GM23248 (cell line): ENCODE results near the gene NUDT6. TPM values are rescaled to one million over a fixed set of nuclear protein-coding genes. Genes with fewer than 3 reads are reported as not detected.

Experiments
- DNase-seq: peaks from one replicate; pipeline ENCODE4 v3.0.0-alpha.2; 2015
- H2AFZ ChIP-seq: fragments of 200-600 bp; sonication (generic); 2 replicates; pipeline ENCODE4 v1.6.1; 2016; ENCODE audit warnings: antibody characterized with exemption
- H3F3A ChIP-seq: fragments of 200-600 bp; sonication (generic); 2 replicates; pipeline ENCODE4 v1.6.1; 2016; ENCODE audit warnings: mild to moderate bottlenecking, antibody characterized with exemption, mixed run types; ENCODE audit not compliant: insufficient read depth
- H3K27ac ChIP-seq: fragments of 200-600 bp; sonication (generic); 2 replicates; pipeline ENCODE4 v1.5.1; 2016; ENCODE audit warnings: mild to moderate bottlenecking
- H3K27me3 ChIP-seq: fragments of 200-600 bp; sonication (generic); replicated peaks from 2 replicates; pipeline ENCODE4 v1.6.1; 2016; ENCODE audit warnings: mild to moderate bottlenecking; ENCODE audit not compliant: insufficient read depth
- H3K36me3 ChIP-seq: fragments of 200-600 bp; sonication (generic); 2 replicates; pipeline ENCODE4 v1.6.1; 2016; ENCODE audit warnings: low read depth, mild to moderate bottlenecking
- H3K4me1 ChIP-seq: fragments of 200-600 bp; sonication (generic); 2 replicates; pipeline ENCODE4 v1.6.1; 2016; ENCODE audit warnings: mild to moderate bottlenecking; ENCODE audit not compliant: insufficient read depth
- H3K4me2 ChIP-seq: fragments of 200-600 bp; sonication (generic); one replicate; pipeline ENCODE4 v1.6.1; 2016; ENCODE audit warnings: mild to moderate bottlenecking; ENCODE audit not compliant: unreplicated experiment
- H3K4me3 ChIP-seq: fragments of 200-600 bp; sonication (generic); 2 replicates; pipeline ENCODE4 v1.5.1; 2016; ENCODE audit warnings: mild to moderate bottlenecking
- H3K79me2 ChIP-seq: fragments of 200-600 bp; sonication (generic); 2 replicates; pipeline ENCODE4 v1.6.1; 2016; ENCODE audit warnings: mild to moderate bottlenecking; ENCODE audit not compliant: insufficient read depth
- H3K9ac ChIP-seq: fragments of 200-600 bp; sonication (generic); 2 replicates; pipeline ENCODE4 v1.6.1; 2016; ENCODE audit warnings: mild to moderate bottlenecking
- H3K9me2 ChIP-seq: fragments of 200-600 bp; sonication (generic); 2 replicates; pipeline ENCODE4 v1.6.1; 2016; ENCODE audit warnings: mixed run types, mild to moderate bottlenecking, moderate library complexity; ENCODE audit not compliant: insufficient read depth
- H3K9me3 ChIP-seq: fragments of 200-600 bp; sonication (generic); one replicate; pipeline ENCODE4 v1.6.1; 2017; ENCODE audit warnings: low read depth
- H4K20me1 ChIP-seq: fragments of 200-600 bp; sonication (generic); 2 replicates; pipeline ENCODE4 v1.6.0; 2016; ENCODE audit not compliant: insufficient read depth
- EZH2 ChIP-seq: fragments of 200-600 bp; sonication (generic); IDR thresholded peaks from 2 replicates; pipeline ENCODE4 v1.6.1; 2018; ENCODE audit warnings: antibody characterized with exemption, mild to moderate bottlenecking; ENCODE audit not compliant: insufficient read depth, poor library complexity, severe bottlenecking
- EZH2phosphoT487 ChIP-seq: fragments of 200-600 bp; sonication (generic); IDR thresholded peaks from 2 replicates; pipeline ENCODE4 v1.6.1; 2018; ENCODE audit warnings: antibody characterized with exemption, moderate library complexity, mild to moderate bottlenecking, low read depth; ENCODE audit not compliant: insufficient read depth
- WGBS, 2 experiments: methylation state at CpG; one replicate each; pipeline ENCODE4 v1.1.6; 2015 to 2017; ENCODE audit warnings: low lambda C conversion rate in 2 of 2, low coverage in 1 of 2; ENCODE audit errors: missing lambda C conversion rate in 2 of 2; 5-methylcytosine and 5-hydroxymethylcytosine counted together
- in situ Hi-C: fragments of 300-500 bp; cut with MboI; formaldehyde crosslinking; loops from 2 replicates; pipeline ENCODE4 v1.15.0; 2020
- polyA plus RNA-seq: library from polyadenylated mRNA; unstranded; fragments of >200 nt; fragmentation: Nextera tagmentation; extraction: Ambion mirVana; gene quantifications from 2 replicates; pipeline ENCODE4 v1.2.1, GENCODE V29; 2016
- total RNA-seq: library from RNA; depleted of rRNA; stranded (reverse); fragments of >200 nt; shearing (Covaris generic); gene quantifications from 2 replicates; pipeline ENCODE4 v1.2.3, GENCODE V29; 2014

Gene NUDT6
- total and polyA plus RNA-seq, 2 experiments from 2014 or later, result 4.9 to 6.0 TPM

DNA sequence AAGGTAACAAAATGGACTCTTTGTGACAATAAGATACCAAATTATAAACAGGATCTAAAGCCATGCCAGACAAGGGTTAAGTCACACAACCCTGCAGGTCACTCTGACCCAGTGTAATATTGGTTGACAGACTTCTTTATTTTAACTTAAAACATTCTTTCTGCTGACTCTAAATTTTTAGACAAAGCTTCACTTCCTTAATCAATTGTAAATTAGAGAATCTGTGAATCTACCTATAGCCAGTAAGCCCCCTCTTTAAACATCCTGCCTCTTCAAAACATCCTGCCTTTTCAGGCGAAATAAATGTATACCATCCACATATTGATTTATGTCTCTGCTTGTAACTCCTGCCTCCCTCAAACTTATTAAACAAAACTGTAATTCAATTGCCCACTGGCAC, 14.2 kb downstream of the NUDT6 start:
- Histone ChIP-seq H3K27ac (peak overlapping the region; percentile 35; the same call in 1 of the 2 replicates), H3K4me1 (peaks cover 19% of the 10 kb centered on the region), H3F3A (peaks cover 93% of the 10 kb centered on the region), H2AFZ (no peak overlapping the region), H3K36me3 (no peaks in the 10 kb centered on the region), H3K9ac (no peak overlapping the region), H3K4me2 (no peak overlapping the region), H3K27me3 (no peaks in the 10 kb centered on the region), H4K20me1 (no peaks in the 10 kb centered on the region), H3K79me2 (peaks cover 7% of the 10 kb centered on the region; the same call in 1 of the 2 replicates), H3K9me2 (no peaks in the 10 kb centered on the region), H3K9me3 (no peaks in the 10 kb centered on the region), H3K4me3 (no peak overlapping the region)
- DNase-seq, result no peak
- in situ Hi-C loops, result no loop called here
- 97 to 100% methylated on average over 1 of the region's 1 CpG for WGBS, 2 experiments
- TF ChIP-seq EZH2phosphoT487, result no peak
- no peak for TF ChIP-seq EZH2

GRCh38 chr4:122906859-122907305, 15.5 kb downstream of the NUDT6 start:
- Histone ChIP-seq H3K36me3 (no peaks in the 10 kb centered on the region), H3K9me2 (no peaks in the 10 kb centered on the region), H3K4me2 (no peak overlapping the region), H3K9me3 (no peaks in the 10 kb centered on the region), H3K79me2 (no peaks in the 10 kb centered on the region), H2AFZ (no peak overlapping the region), H3K9ac (no peak overlapping the region), H3F3A (peaks cover 96% of the 10 kb centered on the region), H3K27ac (no peak overlapping the region; the same call in 1 of the 2 replicates), H3K4me1 (0 out of 2 replicates have a peak, but pooled peaks cover 9% of the 10 kb centered on the region), H3K4me3 (no peak overlapping the region), H4K20me1 (no peaks in the 10 kb centered on the region), H3K27me3 (no peaks in the 10 kb centered on the region)
- WGBS, 2 experiments, result 82 to 89% methylated on average over 7 of the region's 7 CpGs
- in situ Hi-C loops, result no loop called here
- peak; percentile 44 for DNase-seq
- TF ChIP-seq EZH2 (no peak), EZH2phosphoT487 (no peak)

- Histone ChIP-seq H3K79me2 (peaks cover 12% of the 10 kb centered on the region; the same call in 1 of the 2 replicates), H4K20me1 (no peaks in the 10 kb centered on the region), H3F3A (peaks cover 93% of the 10 kb centered on the region), H3K27ac (peak overlapping the region; percentile 34), H3K4me1 (peaks cover 31% of the 10 kb centered on the region), H3K4me2 (no peak overlapping the region), H3K36me3 (no peaks in the 10 kb centered on the region), H3K4me3 (no peak overlapping the region), H3K9me3 (no peaks in the 10 kb centered on the region), H3K9me2 (no peaks in the 10 kb centered on the region), H2AFZ (no peak overlapping the region), H3K27me3 (no peaks in the 10 kb centered on the region), H3K9ac (no peak overlapping the region)
- no peak for DNase-seq
- TF ChIP-seq EZH2phosphoT487 (no peak), EZH2 (no peak)
- in situ Hi-C loops, result no loop called here
Observed at GRCh38 chr4:122903766-122904288, 18.6 kb downstream of the NUDT6 start.

- peak overlapping the region; percentile 4 for H3K4me2 ChIP-seq
Observed at GRCh38 chr4:122901247-122902010, 21.0 kb downstream of the NUDT6 start.

More at GRCh38 chr4:122901247-122902010, 21.0 kb downstream of the NUDT6 start:
- Histone ChIP-seq H3K79me2 (peaks cover 26% of the 10 kb centered on the region), H3K9me3 (no peaks in the 10 kb centered on the region), H3K36me3 (peaks cover 11% of the 10 kb centered on the region), H2AFZ (no peak overlapping the region), H3K27me3 (no peaks in the 10 kb centered on the region), H4K20me1 (no peaks in the 10 kb centered on the region), H3K9ac (peak overlapping the region; percentile 4), H3K4me1 (peaks cover 55% of the 10 kb centered on the region), H3K9me2 (no peaks in the 10 kb centered on the region), H3K27ac (peak overlapping the region; percentile 43), H3K4me3 (no peak overlapping the region), H3F3A (peaks cover 92% of the 10 kb centered on the region)
- in situ Hi-C loops, result no loop called here
- TF ChIP-seq EZH2phosphoT487 (no peak), EZH2 (no peak)
- 15 to 25% methylated on average over 2 of the region's 2 CpGs for WGBS, 2 experiments
- peak; percentile 39 for DNase-seq
